GM12878 (cell line): ENCODE results near the gene TMEM231. TPM values are rescaled to one million over a fixed set of nuclear protein-coding genes. Genes with fewer than 3 reads are reported as not detected.

Experiments used
- ATAC-seq: fragments of 200-7000 bp; cut with Tn5 transposase; 3 replicates; pipeline ENCODE4 v1.9.1; 2020; ENCODE audit warnings: mild to moderate bottlenecking, moderate library complexity
- BruUV-seq: library from RNA; stranded (reverse); fragments of 400-500 nt; replicated peaks from 2 replicates; lab custom pipeline; 2021; lab: Mats Ljungman, UMichigan
- CTCF ChIA-PET: fragments of 300-600 bp; sonication (Branson Sonifier 250); formaldehyde crosslinking; extraction: SDS; loops from one replicate; lab custom pipeline; 2021; ENCODE audit warnings: inconsistent platforms; lab: Yijun Ruan, JAX
- POLR2A ChIA-PET: fragments of 350-600 bp; formaldehyde crosslinking; extraction: SDS; loops from one replicate; lab custom pipeline; 2021; ENCODE audit warnings: inconsistent platforms; lab: Charles Lee
- RAD21 ChIA-PET: fragments of 300-600 bp; sonication (Branson Sonifier 250); formaldehyde crosslinking; loops from one replicate; lab custom pipeline; 2023; ENCODE audit warnings: antibody characterized with exemption; ENCODE audit not compliant: unreplicated experiment; lab: Charles Lee
- SMC1A ChIA-PET: fragments of 300-600 bp; sonication (Branson Sonifier 250); formaldehyde crosslinking; loops from one replicate; lab custom pipeline; 2023; ENCODE audit not compliant: unreplicated experiment, uncharacterized antibody; lab: Charles Lee
- DNase-seq: peaks from one replicate; pipeline ENCODE4 v3.0.0-alpha.2; 2011; ENCODE audit warnings: low read depth, low spot score
- FAIRE-seq: peaks from 3 replicates; lab custom pipeline; 2011; peaks lifted over from hg19 to GRCh38; lab: Jason Lieb, UNC
- H2AFZ ChIP-seq: 2 replicates; pipeline ENCODE4 v1.6.0; 2011; ENCODE audit warnings: low read depth, low read length, control low read depth; ENCODE audit not compliant: control insufficient read depth
- H3K27ac ChIP-seq: 2 replicates; pipeline ENCODE4 v1.5.1; 2011; ENCODE audit warnings: control low read depth; ENCODE audit not compliant: control insufficient read depth, insufficient read depth
- H3K27me3 ChIP-seq, 2 experiments: replicated peaks in 1 of 2; 2 replicates each; pipeline versions ENCODE4 v1.6.0 to v1.6.1; 2011; ENCODE audit warnings: low read length in 1 of 2; ENCODE audit not compliant: control insufficient read depth in 2 of 2, insufficient read depth in 2 of 2
- H3K36me3 ChIP-seq, 2 experiments: 2 replicates each; pipeline ENCODE4 v1.5.1; 2011; ENCODE audit warnings: low read length in 1 of 2; ENCODE audit not compliant: control insufficient read depth in 2 of 2, insufficient read depth in 2 of 2
- H3K4me1 ChIP-seq: 2 replicates; pipeline ENCODE4 v1.6.1; 2011; ENCODE audit warnings: mild to moderate bottlenecking, low read length, moderate library complexity, mixed read lengths; ENCODE audit not compliant: control insufficient read depth, insufficient read depth
- H3K4me2 ChIP-seq: 2 replicates; pipeline ENCODE4 v1.6.0; 2011; ENCODE audit warnings: control low read depth; ENCODE audit not compliant: control insufficient read depth, insufficient read depth
- H3K4me3 ChIP-seq: fragments of 200-600 bp; sonication (generic); 2 replicates; pipeline ENCODE4 v1.5.1; 2016
- H3K79me2 ChIP-seq: 2 replicates; pipeline ENCODE4 v1.6.0; 2011; ENCODE audit warnings: low read length; ENCODE audit not compliant: control insufficient read depth, insufficient read depth
- H3K9ac ChIP-seq: 2 replicates; pipeline ENCODE4 v1.8.0; 2011; ENCODE audit warnings: low read length, control low read depth, mixed read lengths; ENCODE audit not compliant: control insufficient read depth, insufficient read depth
- H3K9me3 ChIP-seq: replicated peaks from 3 replicates; pipeline ENCODE4 v1.5.1; 2011; ENCODE audit warnings: mild to moderate bottlenecking, low read length; ENCODE audit not compliant: control insufficient read depth, insufficient read depth
- H4K20me1 ChIP-seq: 2 replicates; pipeline ENCODE4 v1.6.0; 2011; ENCODE audit not compliant: control insufficient read depth, insufficient read depth
- FOS ChIP-seq: IDR thresholded peaks from 3 replicates; pipeline ENCODE4 v1.6.1; 2011; ENCODE audit warnings: borderline replicate concordance; ENCODE audit not compliant: insufficient read length; ENCODE audit errors: extremely low read depth
- HDAC2 ChIP-seq: fragments of 200-600 bp; sonication (generic); IDR thresholded peaks from 2 replicates; pipeline ENCODE4 v1.6.1; 2017
- IKZF2 ChIP-seq, 2 experiments: fragments of 450-650 bp; IDR thresholded peaks; 2 replicates each; pipeline ENCODE4 v1.6.1; 2017; ENCODE audit warnings: mild to moderate bottlenecking in 2 of 2, moderate library complexity in 2 of 2
- JUND ChIP-seq: IDR thresholded peaks from 2 replicates; pipeline ENCODE4 v1.6.1; 2012; ENCODE audit warnings: low read depth, mild to moderate bottlenecking, low read length, improper control_type of control experiment, moderate library complexity
- TAF1 ChIP-seq: IDR thresholded peaks from 2 replicates; pipeline ENCODE4 v1.6.1; 2011; ENCODE audit warnings: mild to moderate bottlenecking, low read depth, low read length, borderline replicate concordance
- ZSCAN29 ChIP-seq: fragments of 450-650 bp; IDR thresholded peaks from 2 replicates; pipeline ENCODE4 v1.6.1; 2017; ENCODE audit warnings: mild to moderate bottlenecking, moderate library complexity
- WGBS: methylation state at CpG from one replicate; pipeline ENCODE4 v1.1.6; 2016; ENCODE audit warnings: low lambda C conversion rate; ENCODE audit not compliant: insufficient replicate concordance, insufficient coverage; ENCODE audit errors: missing lambda C conversion rate; 5-methylcytosine and 5-hydroxymethylcytosine counted together
- in situ Hi-C: fragments of 300-500 bp; cut with MboI; formaldehyde crosslinking; loops from 9 replicates; pipeline ENCODE4 v1.14.3; 2018; ENCODE audit warnings: mixed read lengths
- intact Hi-C: fragments of 100-400 bp; cut with micrococcal nuclease; formaldehyde crosslinking; loops from one replicate; pipeline ENCODE4 v1.14.2; 2022; ENCODE audit not compliant: unreplicated experiment
- polyA plus RNA-seq, 11 experiments: library from polyadenylated mRNA; depleted of rRNA in 4 of 11; unstranded in 6 of 11; stranded (reverse) in 5 of 11; fragments of >200 nt; fragmentation: Nextera tagmentation in 4 of 11; fragmentation: Illumina TruSeq in 1 of 11; extraction: Ambion mirVana in 4 of 11; extraction: Trizol in 1 of 11; gene quantifications; 1 replicate in 1 of 11; 2 replicates in 10 of 11; pipeline versions ENCODE4 v1.2.1 to v1.2.3, GENCODE V29; 2011 to 2016; ENCODE audit warnings: inconsistent platforms in 2 of 11, missing spikeins in 2 of 11, low read depth in 1 of 11
- total RNA-seq, 4 experiments: library from RNA; depleted of rRNA in 3 of 4; stranded (reverse); fragments of >200 nt in 3 of 4; fragmentation: Illumina TruSeq in 1 of 4; extraction: Trizol in 1 of 4; gene quantifications; 2 replicates each; pipeline versions ENCODE4 v1.2.1 to v1.2.3, GENCODE V29; 2013 to 2021
- TF ChIP-seq, protein P1 (sequence below): fragments of 450-650 bp; formaldehyde crosslinking; IDR thresholded peaks from 2 replicates; pipeline ENCODE4 v1.4.0; 2022; ENCODE audit warnings: mild to moderate bottlenecking, moderate library complexity
- TF ChIP-seq, protein P2 (sequence below): IDR thresholded peaks from 2 replicates; pipeline ENCODE4 v1.6.1; 2012; ENCODE audit warnings: low read depth, low read length, improper control_type of control experiment
- TF ChIP-seq, protein P3 (sequence below): fragments of 450-650 bp; IDR thresholded peaks from 2 replicates; pipeline ENCODE4 v1.6.1; 2017; ENCODE audit warnings: mild to moderate bottlenecking, moderate library complexity

The TMEM231 gene
- total and polyA plus RNA-seq, 10 of the 15 experiments (the other 5 are each of a cell fraction or from before 2014, with no cell fraction given): 1.2 to 9.1 (median 5.9) TPM

DNA sequence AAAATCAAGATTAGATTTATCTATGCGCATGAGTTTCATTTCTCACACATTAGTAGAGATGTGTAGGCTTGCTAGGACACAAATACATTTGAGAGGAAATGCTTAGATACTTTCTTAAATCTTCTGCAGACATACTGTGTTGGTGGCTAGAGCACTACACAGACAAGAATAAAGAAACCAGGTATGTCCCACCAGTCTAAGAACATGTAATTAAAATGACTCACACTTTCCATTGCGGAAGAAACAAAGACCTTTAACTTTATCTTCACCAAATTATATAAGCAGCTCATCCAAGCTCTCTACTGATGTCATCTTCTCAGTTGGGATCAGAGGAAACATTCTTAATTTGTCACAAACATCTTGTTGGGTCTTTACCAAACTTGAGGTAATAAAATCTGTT lies 22.7 kb upstream of the TMEM231 start (continued):
- TF ChIP-seq, protein P1, sequence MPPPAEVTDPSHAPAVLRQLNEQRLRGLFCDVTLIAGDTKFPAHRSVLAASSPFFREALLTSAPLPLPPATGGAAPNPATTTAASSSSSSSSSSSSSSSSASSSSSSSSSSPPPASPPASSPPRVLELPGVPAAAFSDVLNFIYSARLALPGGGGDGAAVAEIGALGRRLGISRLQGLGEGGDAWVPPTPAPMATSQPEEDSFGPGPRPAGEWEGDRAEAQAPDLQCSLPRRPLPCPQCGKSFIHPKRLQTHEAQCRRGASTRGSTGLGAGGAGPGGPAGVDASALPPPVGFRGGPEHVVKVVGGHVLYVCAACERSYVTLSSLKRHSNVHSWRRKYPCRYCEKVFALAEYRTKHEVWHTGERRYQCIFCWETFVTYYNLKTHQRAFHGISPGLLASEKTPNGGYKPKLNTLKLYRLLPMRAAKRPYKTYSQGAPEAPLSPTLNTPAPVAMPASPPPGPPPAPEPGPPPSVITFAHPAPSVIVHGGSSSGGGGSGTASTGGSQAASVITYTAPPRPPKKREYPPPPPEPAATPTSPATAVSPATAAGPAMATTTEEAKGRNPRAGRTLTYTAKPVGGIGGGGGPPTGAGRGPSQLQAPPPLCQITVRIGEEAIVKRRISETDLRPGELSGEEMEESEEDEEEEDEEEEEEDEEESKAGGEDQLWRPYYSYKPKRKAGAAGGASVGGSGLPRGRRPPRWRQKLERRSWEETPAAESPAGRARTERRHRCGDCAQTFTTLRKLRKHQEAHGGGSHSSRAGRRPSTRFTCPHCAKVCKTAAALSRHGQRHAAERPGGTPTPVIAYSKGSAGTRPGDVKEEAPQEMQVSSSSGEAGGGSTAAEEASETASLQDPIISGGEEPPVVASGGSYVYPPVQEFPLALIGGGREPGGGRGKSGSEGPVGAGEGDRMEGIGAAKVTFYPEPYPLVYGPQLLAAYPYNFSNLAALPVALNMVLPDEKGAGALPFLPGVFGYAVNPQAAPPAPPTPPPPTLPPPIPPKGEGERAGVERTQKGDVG: no peak
- TF ChIP-seq, protein P2, sequence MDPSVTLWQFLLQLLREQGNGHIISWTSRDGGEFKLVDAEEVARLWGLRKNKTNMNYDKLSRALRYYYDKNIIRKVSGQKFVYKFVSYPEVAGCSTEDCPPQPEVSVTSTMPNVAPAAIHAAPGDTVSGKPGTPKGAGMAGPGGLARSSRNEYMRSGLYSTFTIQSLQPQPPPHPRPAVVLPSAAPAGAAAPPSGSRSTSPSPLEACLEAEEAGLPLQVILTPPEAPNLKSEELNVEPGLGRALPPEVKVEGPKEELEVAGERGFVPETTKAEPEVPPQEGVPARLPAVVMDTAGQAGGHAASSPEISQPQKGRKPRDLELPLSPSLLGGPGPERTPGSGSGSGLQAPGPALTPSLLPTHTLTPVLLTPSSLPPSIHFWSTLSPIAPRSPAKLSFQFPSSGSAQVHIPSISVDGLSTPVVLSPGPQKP: no peak
- TF ChIP-seq JUND (no peak), TAF1 (no peak), IKZF2 (IDR thresholded peaks at IDR 0.05) (no peak), FOS (no peak)
- TF ChIP-seq, all 136 proteins: peak for 0

DNA sequence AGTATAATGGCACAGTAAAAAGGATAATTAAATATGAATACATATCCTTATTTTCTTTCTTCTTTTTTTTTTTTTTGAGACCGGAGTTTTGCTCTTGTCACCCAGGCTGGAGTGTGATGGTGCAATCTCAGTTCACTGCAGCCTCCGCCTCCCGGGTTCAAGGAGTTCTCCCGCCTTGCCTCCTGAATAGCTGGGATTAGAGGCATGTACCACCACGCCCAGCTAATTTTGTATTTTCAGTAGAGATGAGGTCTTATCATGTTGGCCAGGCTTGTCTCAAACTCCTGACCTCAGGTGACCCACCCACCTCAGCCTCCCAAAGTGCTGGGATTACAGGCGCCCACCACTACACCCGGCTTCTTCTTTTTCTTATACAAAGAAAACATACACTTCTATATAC lies 22.2 kb upstream of the TMEM231 start:
- CTCF ChIA-PET: interaction anchor here (1.3 to 1.8 kb wide), 3 partner anchors 22 to 61 kb away, joined by 3 to 7 read pairs (median 5); partner anchors contain the start of gene TMEM231
- in situ Hi-C loops: no loop called here

More for the DNA sequence above, 22.2 kb upstream of the TMEM231 start:
- SMC1A ChIA-PET: interaction anchor here (0.8 to 2.8 kb wide), 3 partner anchors 11 to 45 kb away, joined by 3 to 11 read pairs (median 6); partner anchors contain the start of genes ADAT1 and GABARAPL2
- no peak for DNase-seq
- TF ChIP-seq ZSCAN29 (no peak), HDAC2 (no peak)
- TF ChIP-seq, protein P3, sequence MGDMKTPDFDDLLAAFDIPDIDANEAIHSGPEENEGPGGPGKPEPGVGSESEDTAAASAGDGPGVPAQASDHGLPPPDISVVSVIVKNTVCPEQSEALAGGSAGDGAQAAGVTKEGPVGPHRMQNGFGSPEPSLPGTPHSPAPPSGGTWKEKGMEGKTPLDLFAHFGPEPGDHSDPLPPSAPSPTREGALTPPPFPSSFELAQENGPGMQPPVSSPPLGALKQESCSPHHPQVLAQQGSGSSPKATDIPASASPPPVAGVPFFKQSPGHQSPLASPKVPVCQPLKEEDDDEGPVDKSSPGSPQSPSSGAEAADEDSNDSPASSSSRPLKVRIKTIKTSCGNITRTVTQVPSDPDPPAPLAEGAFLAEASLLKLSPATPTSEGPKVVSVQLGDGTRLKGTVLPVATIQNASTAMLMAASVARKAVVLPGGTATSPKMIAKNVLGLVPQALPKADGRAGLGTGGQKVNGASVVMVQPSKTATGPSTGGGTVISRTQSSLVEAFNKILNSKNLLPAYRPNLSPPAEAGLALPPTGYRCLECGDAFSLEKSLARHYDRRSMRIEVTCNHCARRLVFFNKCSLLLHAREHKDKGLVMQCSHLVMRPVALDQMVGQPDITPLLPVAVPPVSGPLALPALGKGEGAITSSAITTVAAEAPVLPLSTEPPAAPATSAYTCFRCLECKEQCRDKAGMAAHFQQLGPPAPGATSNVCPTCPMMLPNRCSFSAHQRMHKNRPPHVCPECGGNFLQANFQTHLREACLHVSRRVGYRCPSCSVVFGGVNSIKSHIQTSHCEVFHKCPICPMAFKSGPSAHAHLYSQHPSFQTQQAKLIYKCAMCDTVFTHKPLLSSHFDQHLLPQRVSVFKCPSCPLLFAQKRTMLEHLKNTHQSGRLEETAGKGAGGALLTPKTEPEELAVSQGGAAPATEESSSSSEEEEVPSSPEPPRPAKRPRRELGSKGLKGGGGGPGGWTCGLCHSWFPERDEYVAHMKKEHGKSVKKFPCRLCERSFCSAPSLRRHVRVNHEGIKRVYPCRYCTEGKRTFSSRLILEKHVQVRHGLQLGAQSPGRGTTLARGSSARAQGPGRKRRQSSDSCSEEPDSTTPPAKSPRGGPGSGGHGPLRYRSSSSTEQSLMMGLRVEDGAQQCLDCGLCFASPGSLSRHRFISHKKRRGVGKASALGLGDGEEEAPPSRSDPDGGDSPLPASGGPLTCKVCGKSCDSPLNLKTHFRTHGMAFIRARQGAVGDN: no peak
- TF ChIP-seq, all 136 proteins: peak for 0
- no TSS peak for BruUV-seq
- 93% methylated on average over 7 of the region's 7 CpGs for WGBS
- FAIRE-seq (no peak), ATAC-seq (no peak)
- Histone ChIP-seq H3K27ac (no peak overlapping the region), H3K9ac (no peak overlapping the region), H3K4me2 (no peak overlapping the region), H3K27me3 (no peaks in the 10 kb centered on the region), H3K4me1 (peaks cover 45% of the 10 kb centered on the region), H4K20me1 (no peaks in the 10 kb centered on the region), H3K9me3 (no peaks in the 10 kb centered on the region), H3K36me3 (peaks cover 1 to 15% of the 10 kb centered on the region in 2 experiments), H2AFZ (no peak overlapping the region), H3K79me2 (peaks cover 20% of the 10 kb centered on the region), H3K4me3 (no peak overlapping the region)
- ChIA-PET RAD21 (no interaction called here), POLR2A (interaction anchor here (2.8 kb wide), 1 partner anchor 13 kb away, joined by 11 read pairs; the partner anchor contains the start of gene GABARAPL2)
- intact Hi-C loops: no loop called here
